ENCODE measurements around the gene NLRP12. TPM values are rescaled to one million over a fixed set of nuclear protein-coding genes. Genes with fewer than 3 reads are reported as not detected.
"Not testable (repeated sequence)": the region's sequence is repeated elsewhere in the genome, so short reads cannot be mapped to it uniquely, and the experiment has no call there.

The NLRP12 gene
- total RNA-seq, 1 experiment from 2014 or later, result not detected

GRCh38 chr19:53792721-53793433, 31.2 kb downstream of the NLRP12 start:
- in situ Hi-C loops (cut with HindIII; ENCODE audit: low pct_unique_long_range_greater_than_20kb, low sequenced_read_pairs), result no loop called here
- peak; percentile 78 for DNase-seq (ENCODE audit: low read depth)

DNA sequence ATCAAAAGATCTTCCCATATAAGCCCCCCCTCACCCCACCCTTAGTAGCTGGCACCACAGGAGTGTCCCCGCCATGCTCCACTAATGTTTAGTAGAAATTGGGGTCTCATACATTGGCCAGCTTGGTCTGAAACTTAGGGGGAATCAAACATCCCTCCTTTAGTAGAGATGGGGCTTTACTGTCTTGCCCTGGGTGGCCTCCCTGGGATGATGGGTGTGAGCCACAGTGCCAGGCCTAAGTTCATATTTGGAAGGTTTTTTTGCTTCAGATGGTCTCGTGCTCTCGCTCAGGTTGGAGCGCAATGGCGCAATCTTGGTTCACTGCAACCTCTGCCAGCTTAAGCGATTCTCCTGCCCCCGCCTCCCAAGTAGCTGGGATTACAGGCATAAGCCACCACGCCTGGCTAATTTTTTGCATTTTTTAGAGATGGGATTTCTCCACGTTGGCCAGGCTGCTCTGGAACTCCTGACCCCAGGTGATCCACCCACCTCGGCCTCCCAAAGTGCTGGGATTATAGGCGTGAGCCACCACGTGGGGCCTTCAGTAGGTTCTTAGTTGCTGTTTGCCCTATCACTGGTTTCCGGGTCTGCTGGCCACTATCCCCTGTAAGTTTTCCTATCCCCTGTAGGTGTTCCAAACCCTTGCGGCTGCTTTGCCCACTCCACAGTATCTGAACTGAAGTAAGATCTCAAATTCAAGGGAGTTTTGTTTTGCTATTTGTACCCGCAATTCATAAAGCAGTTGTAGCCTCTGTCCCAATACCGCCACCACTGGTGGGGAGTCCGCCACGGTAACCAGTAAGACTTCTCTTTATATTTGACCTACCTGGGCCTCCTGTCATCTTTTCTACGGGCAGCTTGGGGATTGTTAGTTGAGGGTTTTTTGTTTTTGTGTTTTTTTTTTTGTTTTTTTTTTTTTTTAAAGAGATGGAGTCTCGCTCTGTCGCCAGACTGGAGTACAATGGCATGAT, 34.1 kb downstream of the NLRP12 start:
- DNase-seq (ENCODE audit: low read depth), result no peak
- in situ Hi-C loops (cut with HindIII; ENCODE audit: low pct_unique_long_range_greater_than_20kb, low sequenced_read_pairs), result no loop called here

GRCh38 chr19:53787266-53787665, 36.8 kb downstream of the NLRP12 start:
- no peak for DNase-seq (ENCODE audit: low read depth)
- in situ Hi-C loops (cut with HindIII; ENCODE audit: low pct_unique_long_range_greater_than_20kb, low sequenced_read_pairs), result no loop called here

DNA sequence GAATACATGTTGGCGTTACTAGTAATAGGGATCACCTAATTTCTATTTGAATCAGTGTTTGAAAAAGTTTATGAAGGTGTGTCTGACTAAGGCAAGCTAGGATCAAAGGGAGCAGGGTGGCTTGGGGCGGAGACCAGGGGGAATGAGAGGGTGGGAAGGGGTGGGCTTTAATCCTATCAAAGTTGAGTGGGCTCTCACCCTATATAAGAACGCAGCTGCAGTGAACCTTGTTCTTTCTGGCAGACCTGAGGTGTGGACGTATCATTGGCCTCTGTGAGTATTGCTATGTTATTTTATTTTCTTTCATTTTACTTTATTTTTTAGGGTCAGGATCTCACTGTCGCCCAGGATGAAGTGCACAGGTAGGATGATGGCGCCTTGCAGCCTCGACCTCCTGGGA, 37.4 kb downstream of the NLRP12 start:
- no peak for DNase-seq (ENCODE audit: low read depth)
- in situ Hi-C loops (cut with HindIII; ENCODE audit: low pct_unique_long_range_greater_than_20kb, low sequenced_read_pairs), result no loop called here

- in situ Hi-C loops (cut with HindIII; ENCODE audit: low pct_unique_long_range_greater_than_20kb, low sequenced_read_pairs), result no loop called here
Measured at GRCh38 chr19:53785196-53785889, 38.8 kb downstream of the NLRP12 start.

DNA sequence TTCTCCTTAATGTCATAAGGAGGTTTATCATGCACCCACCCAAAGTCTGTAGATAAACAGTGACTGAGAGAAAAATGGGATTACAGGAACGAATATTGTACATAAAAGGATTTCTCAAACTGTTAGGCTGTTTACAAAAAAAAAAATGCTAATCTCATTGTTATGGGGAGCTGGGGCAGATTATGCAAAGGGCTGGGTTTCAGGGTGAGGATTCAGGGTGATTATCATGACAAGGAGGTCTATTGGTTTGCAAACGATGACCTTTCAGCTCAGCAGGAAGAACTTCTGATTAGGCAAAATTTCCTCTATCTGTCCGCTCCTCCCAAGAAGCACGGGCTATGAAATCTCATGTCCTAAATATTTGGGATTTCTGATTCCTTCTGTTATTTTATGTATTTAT, 41.4 kb downstream of the NLRP12 start:
- no peak for DNase-seq (ENCODE audit: low read depth)
- in situ Hi-C loops (cut with HindIII; ENCODE audit: low pct_unique_long_range_greater_than_20kb, low sequenced_read_pairs), result no loop called here

More at GRCh38 chr19:53785196-53785889, 38.8 kb downstream of the NLRP12 start:
- no peak for DNase-seq (ENCODE audit: low read depth)

- DNase-seq (ENCODE audit: low read depth); in situ Hi-C loops (cut with HindIII; ENCODE audit: low pct_unique_long_range_greater_than_20kb, low sequenced_read_pairs): not testable (repeated sequence)
Measured at GRCh38 chr19:53781332-53781731, 42.8 kb downstream of the NLRP12 start.

- DNase-seq (ENCODE audit: low read depth), result no peak
- in situ Hi-C loops (cut with HindIII; ENCODE audit: low pct_unique_long_range_greater_than_20kb, low sequenced_read_pairs), result no loop called here
Measured at GRCh38 chr19:53780506-53780905, 43.6 kb downstream of the NLRP12 start.

DNA sequence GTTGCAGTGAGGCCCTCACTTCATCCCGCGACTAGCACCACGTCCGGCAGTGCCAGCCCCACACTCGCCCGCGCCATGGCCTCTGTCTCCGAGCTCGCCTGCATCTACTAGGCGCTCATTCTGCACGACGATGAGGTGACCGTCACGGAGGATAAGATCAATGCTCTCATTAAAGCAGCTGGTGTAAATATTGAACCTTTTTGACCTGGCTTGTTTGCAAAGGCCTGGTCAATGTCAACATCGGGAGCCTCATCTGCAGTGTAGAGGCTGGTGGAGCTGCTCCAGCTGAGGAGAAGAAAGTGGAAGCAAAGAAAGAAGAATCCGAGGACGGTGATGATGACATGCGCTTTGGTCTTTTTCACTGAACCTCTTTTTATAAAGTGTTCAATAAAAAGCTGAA, 48.6 kb downstream of the NLRP12 start:
- in situ Hi-C loops (cut with HindIII; ENCODE audit: low pct_unique_long_range_greater_than_20kb, low sequenced_read_pairs), result no loop called here
- no peak for DNase-seq (ENCODE audit: low read depth)

DNA sequence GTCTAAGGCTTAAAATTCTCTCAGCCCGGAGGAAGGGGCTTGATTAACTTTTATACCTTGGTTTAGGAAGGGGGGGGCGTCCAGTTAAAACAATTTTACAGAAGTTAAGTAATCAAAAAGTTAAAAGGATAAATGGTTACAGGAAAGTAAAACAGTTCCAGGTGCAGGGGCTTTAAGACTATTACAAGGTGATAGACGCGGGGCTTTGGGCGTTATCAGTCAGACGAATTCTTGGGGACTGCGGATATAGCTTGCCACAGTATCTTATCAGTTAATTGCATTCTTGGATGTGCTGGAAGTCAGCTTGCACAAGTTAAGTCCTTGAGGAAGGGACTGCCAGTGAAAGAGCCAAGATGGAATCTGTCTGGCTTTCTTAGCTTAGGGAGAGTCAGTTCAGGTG, 49.6 kb downstream of the NLRP12 start:
- in situ Hi-C loops (cut with HindIII; ENCODE audit: low pct_unique_long_range_greater_than_20kb, low sequenced_read_pairs); DNase-seq (ENCODE audit: low read depth): not testable (repeated sequence)

DNA sequence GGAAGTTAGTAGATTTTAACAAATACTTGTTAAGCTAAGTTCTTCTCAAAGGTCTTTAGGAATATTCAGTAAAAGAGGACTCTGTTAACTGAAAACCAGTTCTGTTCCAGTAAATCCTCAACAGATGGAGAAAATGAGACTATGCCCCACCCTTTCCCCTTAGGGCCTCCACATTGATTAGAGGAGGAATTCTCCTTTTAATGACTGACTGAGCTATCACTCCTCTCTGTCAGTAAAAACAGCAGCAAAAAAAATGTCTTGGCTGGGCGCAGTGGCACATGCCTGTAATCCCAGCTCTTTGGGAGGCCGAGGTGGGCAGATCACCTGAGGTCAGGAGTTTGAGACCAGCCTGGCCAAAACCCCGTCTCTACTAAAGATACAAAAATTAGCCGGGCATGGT, 50.1 kb downstream of the NLRP12 start:
- no peak for DNase-seq (ENCODE audit: low read depth)
- in situ Hi-C loops (cut with HindIII; ENCODE audit: low pct_unique_long_range_greater_than_20kb, low sequenced_read_pairs), result no loop called here

- in situ Hi-C loops (cut with HindIII; ENCODE audit: low pct_unique_long_range_greater_than_20kb, low sequenced_read_pairs), result no loop called here
- DNase-seq (ENCODE audit: low read depth), result peak; percentile 36
Measured at GRCh38 chr19:53772943-53773342, 51.2 kb downstream of the NLRP12 start.

- in situ Hi-C loops (cut with HindIII; ENCODE audit: low pct_unique_long_range_greater_than_20kb, low sequenced_read_pairs), result no loop called here
- DNase-seq (ENCODE audit: low read depth), result no peak
Measured at GRCh38 chr19:53771144-53771543, 53.0 kb downstream of the NLRP12 start.

DNA sequence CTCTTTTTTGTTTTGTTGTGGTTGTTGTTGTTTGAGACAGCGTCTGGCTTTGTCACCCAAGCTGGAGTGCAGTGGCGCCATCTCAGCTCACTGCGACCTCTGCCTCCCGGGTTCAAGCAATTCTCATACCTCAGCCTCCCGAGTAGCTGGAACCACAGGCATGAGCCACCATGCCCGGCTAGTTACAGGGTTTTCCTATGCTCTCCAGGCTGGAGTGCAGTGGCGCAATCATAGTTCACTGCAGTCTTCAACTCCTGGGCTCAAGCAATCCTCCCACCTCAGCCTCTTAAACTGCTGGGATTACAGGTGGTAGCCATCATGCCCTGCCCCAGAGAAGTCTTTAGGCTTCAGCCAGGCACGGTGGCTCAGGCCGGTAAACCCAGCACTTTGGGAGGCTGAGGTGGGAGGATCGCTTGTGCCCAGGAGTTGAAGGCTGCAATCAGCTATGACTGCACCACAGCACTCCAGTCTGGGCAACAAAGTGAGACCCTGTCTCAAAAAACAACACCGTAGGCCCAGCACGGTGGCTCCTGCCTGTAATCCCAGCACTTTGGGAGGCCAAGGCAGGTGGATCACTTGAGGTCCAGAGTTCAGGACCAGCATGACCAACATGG, 54.3 kb downstream of the NLRP12 start:
- DNase-seq (ENCODE audit: low read depth); in situ Hi-C loops (cut with HindIII; ENCODE audit: low pct_unique_long_range_greater_than_20kb, low sequenced_read_pairs): not testable (repeated sequence)

DNA sequence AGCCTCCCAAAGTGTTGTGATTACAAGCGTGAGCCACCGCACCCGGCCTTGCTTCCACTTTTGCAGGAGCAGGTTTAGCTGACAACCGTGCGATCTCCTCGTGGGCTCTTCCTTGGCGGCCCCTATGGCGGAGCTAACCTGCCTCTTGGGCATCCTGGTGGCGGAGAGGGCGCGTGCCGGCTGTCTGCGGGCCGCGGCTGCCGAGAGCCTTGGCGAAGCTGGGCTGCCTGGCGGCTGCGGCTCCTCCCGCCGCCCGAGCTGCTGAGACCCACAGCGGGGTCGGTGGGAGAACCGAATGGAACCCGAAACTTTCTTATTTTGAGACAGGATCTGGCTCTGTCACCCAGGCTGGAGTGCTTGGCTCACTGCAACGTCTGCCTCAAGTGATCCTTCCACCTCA, 55.7 kb downstream of the NLRP12 start:
- in situ Hi-C loops (cut with HindIII; ENCODE audit: low pct_unique_long_range_greater_than_20kb, low sequenced_read_pairs), result no loop called here
- no peak for DNase-seq (ENCODE audit: low read depth)

GRCh38 chr19:53758991-53759390, 65.1 kb downstream of the NLRP12 start:
- in situ Hi-C loops (cut with HindIII; ENCODE audit: low pct_unique_long_range_greater_than_20kb, low sequenced_read_pairs); DNase-seq (ENCODE audit: low read depth): not testable (repeated sequence)
